HT1080 (cell line): ENCODE results near the gene P3H3. TPM values are rescaled to one million over a fixed set of nuclear protein-coding genes. Genes with fewer than 3 reads are reported as not detected.

Experiments
- DNase-seq: peaks from one replicate; pipeline ENCODE4 v3.0.0-alpha.2; 2015; ENCODE audit warnings: low read depth
- total RNA-seq: library from RNA; depleted of rRNA; stranded (reverse); fragments of >200 nt; shearing (Covaris generic); gene quantifications from 2 replicates; pipeline ENCODE4 v1.2.3, GENCODE V29; 2014

Gene P3H3
- total RNA-seq, 1 experiment from 2014 or later, result 31.7 TPM

DNA sequence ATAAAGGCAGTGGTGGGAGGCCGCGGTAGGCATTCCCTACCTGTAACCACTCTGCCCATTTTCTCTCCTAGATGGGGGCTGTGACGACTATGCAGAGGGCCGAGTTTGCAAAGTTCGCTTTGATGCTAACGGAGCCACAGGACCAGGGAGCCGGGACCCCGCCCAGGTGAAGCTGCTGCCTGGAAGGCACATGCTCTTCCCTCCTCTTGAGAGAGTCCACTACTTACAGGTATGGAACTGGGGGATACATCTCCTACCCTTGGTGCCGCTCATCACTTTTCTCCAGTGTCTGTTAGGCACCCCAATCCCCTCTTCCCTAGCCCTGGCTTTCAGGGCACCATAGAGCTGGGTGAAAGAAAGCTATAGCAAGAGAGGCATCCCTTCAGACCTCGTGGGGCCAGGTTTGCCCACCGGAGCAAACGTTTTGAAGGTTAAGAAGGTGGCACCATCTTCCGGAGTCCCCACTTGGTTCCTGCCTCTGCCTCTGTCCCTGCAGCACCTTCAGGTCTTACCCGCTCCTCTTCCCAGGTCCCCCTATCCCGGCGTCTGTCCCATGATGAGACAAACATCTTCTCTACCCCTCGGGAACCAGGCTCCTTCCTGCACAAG lies 2.0 kb upstream of the P3H3 start:
- DNase-seq, result no peak

DNA sequence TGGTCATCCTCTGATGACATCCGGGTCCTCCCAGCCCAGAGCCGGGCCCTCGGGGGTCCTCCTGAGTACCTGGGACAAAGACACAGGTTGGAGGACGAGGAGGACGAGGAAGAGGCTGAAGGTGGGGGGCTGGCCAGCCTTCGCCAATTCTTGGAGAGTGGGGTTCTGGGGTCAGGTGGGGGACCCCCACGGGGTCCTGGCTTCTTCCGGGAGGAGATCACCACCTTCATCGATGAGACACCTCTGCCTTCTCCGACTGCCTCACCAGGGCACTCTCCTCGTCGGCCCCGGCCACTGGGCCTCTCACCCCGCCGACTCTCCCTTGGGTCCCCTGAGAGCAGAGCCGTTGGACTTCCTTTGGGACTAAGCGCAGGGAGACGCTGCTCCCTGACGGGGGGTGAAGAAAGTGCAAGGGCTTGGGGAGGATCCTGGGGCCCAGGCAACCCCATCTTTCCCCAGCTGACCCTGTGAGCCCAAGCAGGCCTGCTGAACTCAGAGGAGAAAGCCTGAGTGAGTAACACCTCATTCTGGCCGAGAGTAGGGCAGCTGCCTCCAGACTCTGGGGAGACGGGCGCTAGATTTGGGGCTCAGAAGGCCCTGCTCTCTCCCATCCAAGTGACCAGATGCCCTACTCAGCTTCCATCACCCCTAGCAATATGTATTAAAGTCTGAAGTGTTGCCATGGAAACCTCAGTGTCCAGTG lies 1.3 kb upstream of the P3H3 start:
- DNase-seq, result no peak

DNA sequence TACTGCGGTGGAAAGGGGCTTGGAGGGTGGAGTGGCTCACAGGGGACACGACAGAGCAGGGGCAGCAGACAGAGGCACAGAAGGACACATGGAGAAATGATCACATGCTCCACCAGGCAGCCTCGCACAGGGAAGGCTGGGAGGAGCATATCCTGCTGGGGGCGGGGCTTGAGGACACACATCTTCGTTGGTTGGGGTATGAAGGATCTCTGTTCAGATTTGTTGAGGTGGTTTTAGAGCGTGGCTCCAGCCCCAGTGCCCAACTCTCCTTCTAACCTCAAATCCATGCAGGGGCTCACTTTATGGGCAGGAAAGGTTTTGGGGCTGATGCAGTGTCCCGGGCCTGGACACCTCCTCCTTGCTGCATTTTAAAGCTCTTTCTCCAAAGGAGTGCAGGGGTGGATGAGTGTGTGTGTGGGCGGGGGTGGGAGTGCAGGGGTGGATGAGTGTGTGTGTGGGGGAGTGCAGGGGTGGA lies 733 bp upstream of the P3H3 start:
- DNase-seq, result peak; percentile 86

DNA sequence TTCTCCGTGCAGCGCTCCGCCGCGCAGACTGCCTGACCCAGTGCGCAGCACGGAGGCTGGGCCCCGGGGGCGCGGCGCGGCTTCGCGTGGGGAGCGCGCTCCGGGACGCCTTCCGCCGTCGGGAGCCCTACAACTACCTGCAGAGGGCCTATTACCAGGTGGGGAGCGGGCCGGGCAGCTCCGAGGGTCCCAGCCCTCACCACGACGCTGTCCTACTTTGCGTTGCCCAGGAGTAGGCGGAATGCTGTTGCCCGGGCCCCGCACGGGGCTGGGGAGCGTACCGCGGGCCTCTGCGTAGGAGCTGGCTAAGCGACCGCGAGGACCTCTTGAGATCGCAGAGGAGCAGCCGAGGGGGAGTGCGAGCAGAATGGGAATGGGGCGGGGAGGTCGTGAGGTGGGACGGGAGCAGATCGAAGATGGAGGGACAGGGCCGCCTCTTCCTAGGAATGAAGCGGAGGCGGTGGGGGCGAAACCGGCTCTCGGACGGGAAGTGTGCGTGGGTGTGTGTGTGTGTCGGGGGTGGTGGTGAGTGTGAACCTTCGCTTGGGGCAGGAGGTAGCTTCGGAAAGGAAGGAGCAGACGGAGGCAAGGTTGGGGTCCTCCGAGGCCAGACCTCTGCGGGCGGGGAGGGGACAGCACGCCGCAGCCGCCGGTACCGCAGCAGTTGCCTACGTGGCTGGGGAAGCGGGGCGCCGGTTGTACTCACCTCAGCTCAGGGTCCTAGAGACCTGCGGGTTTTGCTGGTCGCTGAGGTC lies 751 bp downstream of the P3H3 start:
- DNase-seq, result peak; percentile 45

DNA sequence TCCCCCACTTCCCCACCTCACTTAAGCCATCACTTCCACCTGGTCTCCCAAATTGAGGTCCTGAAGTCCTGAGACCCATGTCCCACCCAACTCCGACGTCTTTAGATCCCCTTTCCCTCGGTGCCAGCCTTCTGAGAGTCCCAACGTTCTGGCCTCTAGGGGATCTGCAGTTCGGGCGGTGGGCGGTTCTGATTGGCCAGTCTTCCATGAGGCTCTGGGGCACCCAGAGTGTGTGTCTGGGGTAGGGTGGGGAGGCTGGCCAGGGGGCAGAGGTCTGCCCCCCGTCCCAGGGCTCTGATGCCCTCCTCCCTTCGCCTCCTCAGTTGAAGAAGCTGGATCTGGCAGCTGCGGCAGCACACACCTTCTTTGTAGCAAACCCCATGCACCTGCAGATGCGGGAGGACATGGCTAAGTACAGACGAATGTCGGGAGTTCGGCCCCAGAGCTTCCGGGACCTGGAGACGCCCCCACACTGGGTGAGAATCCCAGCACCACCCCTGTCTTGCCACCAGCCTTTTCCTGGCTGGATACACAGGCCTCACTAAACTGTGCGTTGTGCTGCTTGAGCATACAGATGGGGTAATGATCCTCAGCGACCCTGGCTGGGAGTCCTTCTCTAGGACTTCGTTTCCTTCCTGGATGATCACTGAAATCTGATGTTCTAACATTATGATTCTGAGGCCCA lies 1.5 kb downstream of the P3H3 start:
- DNase-seq, result no peak

DNA sequence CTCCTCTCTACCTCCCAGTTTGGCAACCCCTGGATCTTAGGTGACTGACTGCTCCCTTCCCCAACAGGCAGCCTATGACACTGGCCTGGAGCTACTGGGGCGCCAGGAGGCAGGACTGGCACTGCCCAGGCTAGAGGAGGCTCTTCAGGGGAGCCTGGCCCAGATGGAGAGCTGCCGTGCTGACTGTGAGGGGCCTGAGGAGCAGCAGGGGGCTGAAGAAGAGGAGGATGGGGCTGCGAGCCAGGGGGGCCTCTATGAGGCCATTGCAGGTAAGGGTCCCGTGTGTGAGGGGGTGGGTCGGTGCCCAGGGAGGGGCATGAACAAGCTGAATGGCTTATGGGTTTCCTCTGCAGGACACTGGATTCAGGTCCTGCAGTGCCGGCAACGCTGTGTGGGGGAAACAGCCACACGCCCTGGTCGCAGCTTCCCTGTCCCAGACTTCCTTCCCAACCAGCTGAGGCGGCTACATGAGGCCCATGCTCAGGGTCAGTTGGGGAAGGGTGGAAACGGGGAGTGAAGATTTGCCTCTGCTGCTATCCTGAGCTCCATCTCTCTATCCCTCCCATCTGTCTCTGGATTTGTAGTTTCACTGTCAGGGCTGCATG lies 2.2 kb downstream of the P3H3 start:
- no peak for DNase-seq

DNA sequence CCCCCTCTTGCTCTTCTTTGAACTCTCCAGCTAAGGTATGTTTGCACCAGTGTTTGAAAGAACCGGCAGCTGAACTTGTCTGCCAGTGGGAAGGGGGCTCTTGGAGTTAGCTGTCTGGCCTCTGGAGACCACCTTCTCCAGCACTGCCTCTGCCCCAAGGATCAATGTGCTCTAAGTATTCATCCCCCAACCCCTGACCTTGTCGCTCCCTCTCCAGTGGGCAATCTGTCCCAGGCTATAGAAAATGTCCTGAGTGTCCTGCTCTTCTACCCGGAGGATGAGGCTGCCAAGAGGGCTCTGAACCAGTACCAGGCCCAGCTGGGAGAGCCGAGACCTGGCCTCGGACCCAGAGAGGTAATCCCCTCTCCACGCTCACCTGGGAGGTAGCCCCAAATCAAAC lies 2.8 kb downstream of the P3H3 start:
- DNase-seq, result no peak

DNA sequence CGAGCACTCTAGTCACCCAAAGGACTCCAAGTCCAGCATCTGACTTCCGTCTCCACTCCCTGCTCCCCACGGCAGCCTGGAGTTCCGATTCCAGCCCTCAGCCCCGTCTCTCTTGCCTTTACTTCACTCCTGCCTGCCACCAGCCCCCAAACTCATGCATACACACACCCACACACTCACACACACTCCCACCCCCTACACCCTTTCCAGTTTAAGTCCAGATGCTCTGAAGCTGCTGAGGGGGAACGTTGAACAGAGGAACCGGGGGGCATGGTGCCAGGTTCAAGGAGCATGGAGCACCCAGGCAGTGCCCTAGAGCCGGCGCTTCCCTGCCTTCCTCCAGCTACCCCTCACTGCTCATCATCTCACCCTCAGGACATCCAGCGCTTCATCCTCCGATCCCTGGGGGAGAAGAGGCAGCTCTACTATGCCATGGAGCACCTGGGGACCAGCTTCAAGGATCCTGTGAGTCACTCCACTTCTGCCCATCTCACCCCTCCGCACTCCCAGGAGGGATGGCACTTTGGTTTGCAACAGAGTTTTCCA lies 3.3 kb downstream of the P3H3 start:
- no peak for DNase-seq

DNA sequence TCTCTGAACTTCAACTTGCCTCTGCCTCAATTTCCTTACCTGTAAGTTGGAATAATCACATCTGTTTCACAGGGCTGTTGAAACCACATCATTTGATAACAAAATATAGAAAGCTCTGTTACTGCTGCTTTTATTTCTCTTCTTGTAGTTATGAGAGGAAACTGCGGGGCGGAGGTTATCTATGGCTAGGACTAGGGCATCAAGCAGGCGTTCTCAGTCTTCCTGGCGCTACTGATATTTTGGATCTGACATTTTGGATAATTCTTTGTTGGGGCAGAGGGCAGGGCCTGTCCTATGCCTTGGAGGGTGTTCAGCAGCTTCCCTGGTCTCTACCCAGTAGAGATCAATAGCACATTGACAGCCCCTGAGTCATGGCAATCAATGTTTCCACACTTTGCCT lies 3.9 kb downstream of the P3H3 start:
- DNase-seq, result no peak

DNA sequence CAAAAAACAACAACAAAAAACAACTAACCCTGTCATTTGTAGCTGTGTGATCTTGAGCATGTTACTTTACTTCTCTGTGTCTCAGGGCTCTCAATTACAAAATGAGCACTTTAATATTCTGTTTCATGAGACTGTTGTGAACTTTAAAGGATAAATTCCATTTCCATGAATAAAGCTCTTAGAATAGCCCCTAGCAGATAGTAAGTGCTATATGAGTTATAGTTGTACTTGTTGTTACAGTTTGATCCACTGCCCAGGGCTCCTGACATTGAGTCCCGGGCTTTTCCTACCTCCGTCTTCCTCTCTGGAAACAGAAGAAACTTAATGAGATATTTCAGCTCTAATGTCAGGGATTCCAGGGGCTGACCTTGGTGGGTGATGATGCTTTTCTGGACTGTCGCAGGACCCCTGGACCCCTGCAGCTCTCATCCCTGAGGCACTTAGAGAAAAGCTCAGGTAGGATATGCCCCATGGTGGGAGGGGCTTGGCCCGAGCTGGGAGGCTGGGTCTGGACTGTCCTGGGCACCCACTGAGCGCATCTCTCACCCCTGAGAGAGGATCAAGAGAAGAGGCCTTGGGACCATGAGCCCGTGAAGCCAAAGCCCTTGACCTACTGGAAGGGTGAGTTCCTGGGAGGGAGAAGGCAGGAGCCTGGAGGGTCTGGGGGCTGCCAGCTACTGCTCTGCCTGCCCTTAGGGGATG lies 5.1 kb downstream of the P3H3 start:
- no peak for DNase-seq

DNA sequence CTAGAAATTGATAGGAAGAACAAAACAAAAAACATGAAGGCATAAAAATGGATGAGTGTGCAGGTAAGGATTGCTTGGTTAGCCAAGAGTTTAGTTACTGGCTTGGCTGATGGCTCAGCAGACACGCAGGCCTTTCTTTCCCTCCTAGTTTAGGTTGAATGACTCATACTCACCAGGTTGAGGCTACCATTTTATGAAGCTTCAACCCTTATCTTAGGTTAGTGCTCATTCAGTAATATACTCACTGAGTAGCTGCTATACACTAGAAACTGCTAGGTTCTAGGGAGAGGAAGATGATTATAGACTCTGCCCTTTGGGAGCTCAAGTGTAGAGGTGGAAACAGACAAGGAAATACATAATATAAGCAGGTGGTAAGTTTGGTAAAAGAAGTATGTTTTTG lies 6.0 kb downstream of the P3H3 start:
- DNase-seq, result no peak

DNA sequence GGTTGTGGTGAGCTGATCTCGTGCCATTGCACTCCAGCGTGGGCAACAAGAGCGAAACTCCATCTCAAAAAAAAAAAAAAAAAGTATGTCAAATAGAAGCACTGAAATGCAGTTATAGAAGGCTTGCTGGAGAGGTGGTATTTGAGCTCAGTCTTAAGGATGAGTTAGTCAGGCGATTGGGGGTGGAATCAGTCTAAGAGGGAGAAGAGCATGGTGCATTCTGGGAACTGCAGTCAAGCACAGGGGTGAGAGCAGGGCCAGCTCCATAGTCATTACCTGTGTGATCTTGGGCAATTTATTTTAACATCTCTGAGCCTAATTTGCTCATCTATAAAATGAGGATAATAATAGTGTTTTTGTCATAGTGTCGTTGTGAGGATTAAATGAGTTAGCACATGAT lies 6.7 kb downstream of the P3H3 start:
- no peak for DNase-seq

DNA sequence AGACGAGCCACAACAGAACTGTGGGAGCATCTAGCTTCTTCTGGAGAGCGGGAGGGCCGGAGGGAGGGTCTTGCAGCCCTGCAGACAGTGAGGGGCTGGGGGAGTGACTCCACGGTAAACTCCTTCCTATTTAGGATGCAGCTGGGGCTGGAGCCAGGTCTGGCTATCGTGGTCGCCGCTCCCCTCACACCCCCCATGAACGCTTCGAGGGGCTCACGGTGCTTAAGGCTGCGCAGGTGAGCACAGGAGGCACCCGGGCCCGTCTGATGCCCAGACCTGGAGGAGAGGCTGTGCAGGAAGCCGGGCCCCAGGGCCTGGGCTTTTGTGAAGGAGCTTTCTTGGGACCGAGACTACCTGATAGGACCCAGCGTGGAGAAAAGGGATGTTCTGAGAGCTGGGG lies 8.6 kb downstream of the P3H3 start:
- no peak for DNase-seq

DNA sequence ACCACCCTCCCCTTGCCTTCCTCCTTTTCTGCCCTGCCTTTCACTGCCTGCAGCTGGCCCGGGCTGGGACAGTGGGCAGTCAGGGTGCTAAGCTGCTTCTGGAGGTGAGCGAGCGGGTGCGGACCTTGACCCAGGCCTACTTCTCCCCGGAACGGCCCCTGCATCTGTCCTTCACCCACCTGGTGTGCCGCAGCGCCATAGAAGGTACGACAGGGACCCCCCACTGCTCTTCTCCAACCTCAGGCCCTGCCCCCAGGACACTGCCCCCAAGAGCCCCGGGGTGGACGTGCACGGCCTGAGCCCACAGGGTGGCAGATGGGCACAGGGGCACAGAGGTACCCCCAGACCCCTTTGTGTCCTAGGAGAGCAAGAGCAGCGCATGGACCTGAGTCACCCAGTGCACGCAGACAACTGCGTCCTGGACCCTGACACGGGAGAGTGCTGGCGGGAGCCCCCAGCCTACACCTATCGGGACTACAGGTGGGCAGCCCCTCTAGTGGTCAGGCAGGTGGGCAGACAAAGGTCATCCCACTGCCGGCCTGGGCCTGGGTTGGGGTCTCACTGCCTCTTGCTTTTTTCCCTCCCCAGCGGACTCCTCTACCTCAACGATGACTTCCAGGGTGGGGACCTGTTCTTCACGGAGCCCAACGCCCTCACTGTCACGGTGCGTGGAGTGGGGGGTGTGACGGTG lies 9.3 kb downstream of the P3H3 start:
- no peak for DNase-seq

DNA sequence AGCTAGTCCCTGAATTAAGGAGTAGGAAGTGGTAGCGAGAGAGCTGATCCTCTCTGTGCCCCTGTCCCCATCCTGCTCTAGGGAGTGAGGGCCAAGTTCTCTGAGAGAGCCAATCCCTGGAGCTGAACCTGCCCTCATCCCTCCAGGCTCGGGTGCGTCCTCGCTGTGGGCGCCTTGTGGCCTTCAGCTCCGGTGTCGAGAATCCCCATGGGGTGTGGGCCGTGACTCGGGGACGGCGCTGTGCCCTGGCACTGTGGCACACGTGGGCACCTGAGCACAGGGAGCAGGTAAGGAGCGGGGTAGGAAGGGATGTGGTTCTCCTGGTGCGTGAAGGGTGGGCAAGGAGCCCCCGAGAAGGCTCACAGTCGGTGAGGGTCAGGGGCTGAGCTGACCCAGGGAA lies 10.6 kb downstream of the P3H3 start:
- no peak for DNase-seq

DNA sequence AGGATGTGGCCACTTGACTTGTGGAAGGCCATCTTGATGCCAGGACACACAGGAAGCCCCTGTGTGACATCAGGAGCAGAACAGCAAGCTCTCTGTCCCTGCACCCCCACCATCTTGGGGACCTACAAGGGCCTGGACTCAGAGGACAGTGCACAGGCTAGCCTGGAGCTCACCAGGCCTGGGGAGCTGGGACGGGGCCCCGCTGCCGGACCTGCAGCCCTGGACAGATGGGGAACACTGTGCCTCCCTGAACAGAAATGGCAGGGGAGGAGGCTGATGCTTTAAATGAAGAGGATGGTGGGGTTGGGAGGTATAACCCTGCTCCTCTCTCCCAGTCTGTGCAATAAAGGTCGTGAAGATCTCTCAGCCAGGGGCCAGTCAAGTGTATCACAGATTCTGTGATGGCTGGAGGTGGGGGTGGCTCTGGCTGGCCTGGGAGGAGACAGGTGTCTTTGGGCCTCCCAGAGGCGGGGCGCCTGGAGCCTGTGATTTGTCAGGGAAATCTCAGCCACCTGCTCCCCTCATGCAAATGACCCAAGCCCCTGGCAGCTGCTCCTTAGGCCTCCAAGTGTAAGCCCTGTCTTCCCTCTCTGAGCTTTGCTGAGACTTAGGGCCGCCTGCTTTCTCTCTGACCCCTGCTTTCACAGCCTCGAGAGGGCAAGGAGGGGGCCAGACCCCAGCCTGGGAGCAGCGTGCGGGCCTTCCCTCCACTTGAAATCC lies 11.4 kb downstream of the P3H3 start:
- no peak for DNase-seq

DNA sequence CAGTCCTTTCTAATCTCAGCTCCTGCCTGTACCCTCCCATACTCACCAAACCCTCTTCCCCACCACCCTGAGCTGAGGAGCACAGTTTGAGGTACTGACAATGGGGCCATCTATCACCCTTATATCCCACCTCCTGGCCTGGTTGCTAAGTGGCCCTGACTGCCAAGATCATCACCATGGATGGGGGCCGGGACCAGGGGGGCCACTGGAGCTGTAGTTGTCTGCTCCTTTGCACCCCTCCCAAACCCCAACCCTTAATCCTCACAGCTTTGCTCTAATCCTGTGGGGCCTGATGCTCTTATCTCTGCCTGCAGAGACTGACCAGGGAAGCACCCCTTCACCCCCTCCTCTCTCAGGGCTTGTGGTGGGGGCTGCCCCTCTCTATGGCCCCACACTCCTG lies 12.1 kb downstream of the P3H3 start:
- DNase-seq, result no peak

DNA sequence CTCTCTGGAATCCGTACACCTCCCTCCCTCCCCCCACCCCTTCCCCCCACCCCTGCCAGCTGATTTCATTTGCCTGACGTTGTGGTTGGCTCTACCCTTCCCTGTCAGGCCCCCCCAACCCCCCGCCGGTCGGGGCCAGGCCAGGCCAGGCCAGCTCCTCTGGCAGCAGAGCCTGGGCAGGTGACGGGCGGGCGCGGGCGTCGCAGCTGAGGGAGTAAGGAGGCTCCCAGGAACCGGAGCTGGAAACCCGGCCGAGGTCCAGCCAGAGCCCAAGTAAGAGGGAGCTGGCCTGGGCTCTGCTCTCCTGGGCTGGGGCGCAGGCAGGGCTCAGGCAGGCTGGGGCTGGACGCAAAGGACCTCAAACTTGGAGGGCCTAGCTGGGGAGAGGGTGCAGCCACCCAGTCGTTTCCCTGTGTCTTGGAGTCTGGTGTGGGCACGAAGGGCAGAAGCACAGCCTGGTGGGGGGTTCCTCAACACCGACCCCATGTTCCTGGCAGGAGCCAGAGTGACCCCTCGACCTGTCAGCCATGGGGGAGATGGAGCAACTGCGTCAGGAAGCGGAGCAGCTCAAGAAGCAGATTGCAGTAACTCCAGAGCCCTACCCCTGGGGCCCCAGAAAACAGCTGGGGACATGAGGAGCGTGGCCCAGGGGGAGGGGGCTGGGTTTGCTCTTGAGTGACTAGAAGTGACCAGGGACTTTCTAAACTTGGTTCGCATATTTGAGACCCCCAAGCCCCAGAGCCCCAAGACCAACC lies 12.7 kb downstream of the P3H3 start, which contains the start of gene GNB3:
Gene GNB3, plus strand, starts transcription at position 165 of the 755 bp plus-strand sequence. Its CDS starts 363 bp downstream, at position 528.
- DNase-seq, result no peak
